ENCODE measurements around the gene MAP1B. TPM values are rescaled to one million over a fixed set of nuclear protein-coding genes. Genes with fewer than 3 reads are reported as not detected.

Gene MAP1B
- total and polyA plus RNA-seq, 9 donors: 23.5 to 55.0 (median 27.8) TPM

- Histone ChIP-seq H3K4me1 (ENCODE audit: control insufficient read depth, insufficient read depth, low read length) (peaks cover 4% of the 10 kb centered on the region), H3K27ac (ENCODE audit: low read length) (no peak overlapping the region), H3K27me3 (ENCODE audit: control insufficient read depth, insufficient read depth, low read length) (no peaks in the 10 kb centered on the region), H3K9me3 (replicated peaks; ENCODE audit: control insufficient read depth, low read depth, low read length) (no peaks in the 10 kb centered on the region), H3K4me3 (ENCODE audit: low read length) (no peak overlapping the region), H3K36me3 (ENCODE audit: control insufficient read depth, insufficient read depth, low read length) (peaks cover 69% of the 10 kb centered on the region)
- no peak for DNase-seq
- WGBS (ENCODE audit: insufficient coverage): 90% methylated on average over 1 of the region's 3 CpGs
These were observed 118.5 kb downstream of the MAP1B start for GRCh38 chr5:72225741-72226140.

GRCh38 chr5:72226950-72227349 lies 119.7 kb downstream of the MAP1B start:
- Histone ChIP-seq H3K27ac (ENCODE audit: low read length) (no peak overlapping the region), H3K36me3 (ENCODE audit: control insufficient read depth, insufficient read depth, low read length) (peaks cover 63% of the 10 kb centered on the region)
- WGBS (ENCODE audit: insufficient coverage): 100% methylated on average over 1 of the region's 2 CpGs

GRCh38 chr5:72228960-72229359 lies 121.7 kb downstream of the MAP1B start:
- no peak for DNase-seq
- WGBS (ENCODE audit: insufficient coverage): 70% methylated on average over 3 of the region's 3 CpGs
- Histone ChIP-seq H3K4me3 (ENCODE audit: low read length) (no peak overlapping the region), H3K27me3 (ENCODE audit: control insufficient read depth, insufficient read depth, low read length) (no peaks in the 10 kb centered on the region), H3K27ac (ENCODE audit: low read length) (no peak overlapping the region), H3K9me3 (replicated peaks; ENCODE audit: control insufficient read depth, low read depth, low read length) (no peaks in the 10 kb centered on the region), H3K4me1 (ENCODE audit: control insufficient read depth, insufficient read depth, low read length) (peaks cover 4% of the 10 kb centered on the region), H3K36me3 (ENCODE audit: control insufficient read depth, insufficient read depth, low read length) (peaks cover 47% of the 10 kb centered on the region)

More at GRCh38 chr5:72226950-72227349, 119.7 kb downstream of the MAP1B start:
- Histone ChIP-seq H3K4me3 (ENCODE audit: low read length) (no peak overlapping the region), H3K9me3 (replicated peaks; ENCODE audit: control insufficient read depth, low read depth, low read length) (no peaks in the 10 kb centered on the region), H3K27me3 (ENCODE audit: control insufficient read depth, insufficient read depth, low read length) (no peaks in the 10 kb centered on the region), H3K4me1 (ENCODE audit: control insufficient read depth, insufficient read depth, low read length) (peaks cover 4% of the 10 kb centered on the region)
- DNase-seq: no peak

GRCh38 chr5:72231991-72232703 lies 124.9 kb downstream of the MAP1B start:
- Histone ChIP-seq H3K36me3 (ENCODE audit: control insufficient read depth, insufficient read depth, low read length) (peaks cover 26% of the 10 kb centered on the region), H3K9me3 (replicated peaks; ENCODE audit: control insufficient read depth, low read depth, low read length) (no peaks in the 10 kb centered on the region), H3K4me1 (ENCODE audit: control insufficient read depth, insufficient read depth, low read length) (no peaks in the 10 kb centered on the region), H3K4me3 (ENCODE audit: low read length) (no peak overlapping the region), H3K27me3 (ENCODE audit: control insufficient read depth, insufficient read depth, low read length) (no peaks in the 10 kb centered on the region), H3K27ac (ENCODE audit: low read length) (no peak overlapping the region)
- DNase-seq: no peak
- WGBS (ENCODE audit: insufficient coverage): 85% methylated on average over 2 of the region's 6 CpGs

GRCh38 chr5:72232838-72233237 lies 125.6 kb downstream of the MAP1B start:
- Histone ChIP-seq H3K27ac (ENCODE audit: low read length) (no peak overlapping the region), H3K27me3 (ENCODE audit: control insufficient read depth, insufficient read depth, low read length) (no peaks in the 10 kb centered on the region), H3K4me1 (ENCODE audit: control insufficient read depth, insufficient read depth, low read length) (no peaks in the 10 kb centered on the region), H3K9me3 (replicated peaks; ENCODE audit: control insufficient read depth, low read depth, low read length) (no peaks in the 10 kb centered on the region), H3K4me3 (ENCODE audit: low read length) (no peak overlapping the region), H3K36me3 (ENCODE audit: control insufficient read depth, insufficient read depth, low read length) (peaks cover 28% of the 10 kb centered on the region)
- no peak for DNase-seq
- WGBS (ENCODE audit: insufficient coverage): 85% methylated on average over 1 of the region's 2 CpGs

GRCh38 chr5:72233835-72234234 lies 126.6 kb downstream of the MAP1B start:
- H3K27me3 ChIP-seq (ENCODE audit: control insufficient read depth, insufficient read depth, low read length): no peaks in the 10 kb centered on the region
- WGBS (ENCODE audit: insufficient coverage): no CpG with 5 or more reads among the region's 1 CpG
- no peaks in the 10 kb centered on the region for H3K4me1 ChIP-seq (ENCODE audit: control insufficient read depth, insufficient read depth, low read length)
- peaks cover 28% of the 10 kb centered on the region for H3K36me3 ChIP-seq (ENCODE audit: control insufficient read depth, insufficient read depth, low read length)
- no peak overlapping the region for H3K4me3 ChIP-seq (ENCODE audit: low read length)
- DNase-seq: no peak
- H3K9me3 ChIP-seq (replicated peaks; ENCODE audit: control insufficient read depth, low read depth, low read length): no peaks in the 10 kb centered on the region
- no peak overlapping the region for H3K27ac ChIP-seq (ENCODE audit: low read length)

- no peak overlapping the region for H3K4me3 ChIP-seq (ENCODE audit: low read length)
- H3K9me3 ChIP-seq (replicated peaks; ENCODE audit: control insufficient read depth, low read depth, low read length): no peaks in the 10 kb centered on the region
- H3K4me1 ChIP-seq (ENCODE audit: control insufficient read depth, insufficient read depth, low read length): no peaks in the 10 kb centered on the region
- peaks cover 25% of the 10 kb centered on the region for H3K36me3 ChIP-seq (ENCODE audit: control insufficient read depth, insufficient read depth, low read length)
- peak; percentile 42 for DNase-seq
- no peak overlapping the region for H3K27ac ChIP-seq (ENCODE audit: low read length)
- H3K27me3 ChIP-seq (ENCODE audit: control insufficient read depth, insufficient read depth, low read length): no peaks in the 10 kb centered on the region
These were observed 127.0 kb downstream of the MAP1B start for GRCh38 chr5:72234265-72234700.

- Histone ChIP-seq H3K9me3 (replicated peaks; ENCODE audit: control insufficient read depth, low read depth, low read length) (no peaks in the 10 kb centered on the region), H3K27ac (ENCODE audit: low read length) (no peak overlapping the region), H3K4me1 (ENCODE audit: control insufficient read depth, insufficient read depth, low read length) (no peaks in the 10 kb centered on the region), H3K36me3 (ENCODE audit: control insufficient read depth, insufficient read depth, low read length) (peaks cover 22% of the 10 kb centered on the region), H3K27me3 (ENCODE audit: control insufficient read depth, insufficient read depth, low read length) (no peaks in the 10 kb centered on the region), H3K4me3 (ENCODE audit: low read length) (no peak overlapping the region)
- DNase-seq: no peak
- WGBS (ENCODE audit: insufficient coverage): no CpG with 5 or more reads among the region's 1 CpG
These were observed 127.6 kb downstream of the MAP1B start for GRCh38 chr5:72234868-72235267.

- no CpG with 5 or more reads among the region's 1 CpG for WGBS (ENCODE audit: insufficient coverage)
- no peak overlapping the region for H3K27ac ChIP-seq (ENCODE audit: low read length)
- no peaks in the 10 kb centered on the region for H3K27me3 ChIP-seq (ENCODE audit: control insufficient read depth, insufficient read depth, low read length)
- no peak overlapping the region for H3K4me3 ChIP-seq (ENCODE audit: low read length)
- no peaks in the 10 kb centered on the region for H3K4me1 ChIP-seq (ENCODE audit: control insufficient read depth, insufficient read depth, low read length)
- DNase-seq: no peak
- H3K36me3 ChIP-seq (ENCODE audit: control insufficient read depth, insufficient read depth, low read length): peaks cover 15% of the 10 kb centered on the region
- H3K9me3 ChIP-seq (replicated peaks; ENCODE audit: control insufficient read depth, low read depth, low read length): no peaks in the 10 kb centered on the region
These were observed 128.4 kb downstream of the MAP1B start for GRCh38 chr5:72235725-72236124.

GRCh38 chr5:72237415-72237814 lies 130.1 kb downstream of the MAP1B start:
- H3K9me3 ChIP-seq (replicated peaks; ENCODE audit: control insufficient read depth, low read depth, low read length): no peaks in the 10 kb centered on the region
- no peaks in the 10 kb centered on the region for H3K4me1 ChIP-seq (ENCODE audit: control insufficient read depth, insufficient read depth, low read length)
- WGBS (ENCODE audit: insufficient coverage): no CpG with 5 or more reads among the region's 2 CpGs
- peaks cover 9% of the 10 kb centered on the region for H3K36me3 ChIP-seq (ENCODE audit: control insufficient read depth, insufficient read depth, low read length)
- DNase-seq: no peak
- no peaks in the 10 kb centered on the region for H3K27me3 ChIP-seq (ENCODE audit: control insufficient read depth, insufficient read depth, low read length)
- H3K27ac ChIP-seq (ENCODE audit: low read length): no peak overlapping the region
- H3K4me3 ChIP-seq (ENCODE audit: low read length): no peak overlapping the region

- Histone ChIP-seq H3K4me3 (ENCODE audit: low read length) (no peak overlapping the region), H3K27ac (ENCODE audit: low read length) (no peak overlapping the region), H3K27me3 (ENCODE audit: control insufficient read depth, insufficient read depth, low read length) (no peaks in the 10 kb centered on the region), H3K9me3 (replicated peaks; ENCODE audit: control insufficient read depth, low read depth, low read length) (no peaks in the 10 kb centered on the region), H3K36me3 (ENCODE audit: control insufficient read depth, insufficient read depth, low read length) (peaks cover 9% of the 10 kb centered on the region), H3K4me1 (ENCODE audit: control insufficient read depth, insufficient read depth, low read length) (no peaks in the 10 kb centered on the region)
- DNase-seq: no peak
- no CpG with 5 or more reads among the region's 3 CpGs for WGBS (ENCODE audit: insufficient coverage)
These were observed 130.6 kb downstream of the MAP1B start for GRCh38 chr5:72237879-72238278.
